GM19193 (cell line): Measurements from ENCODE around the gene C10orf105.

Experiments used
- POLR2A ChIP-seq: IDR thresholded peaks from 4 replicates; pipeline ENCODE4 v1.6.1; 2011; ENCODE audit not compliant: insufficient read depth, insufficient read length; ENCODE audit errors: extremely low read depth

C10orf105 gene

DNA sequence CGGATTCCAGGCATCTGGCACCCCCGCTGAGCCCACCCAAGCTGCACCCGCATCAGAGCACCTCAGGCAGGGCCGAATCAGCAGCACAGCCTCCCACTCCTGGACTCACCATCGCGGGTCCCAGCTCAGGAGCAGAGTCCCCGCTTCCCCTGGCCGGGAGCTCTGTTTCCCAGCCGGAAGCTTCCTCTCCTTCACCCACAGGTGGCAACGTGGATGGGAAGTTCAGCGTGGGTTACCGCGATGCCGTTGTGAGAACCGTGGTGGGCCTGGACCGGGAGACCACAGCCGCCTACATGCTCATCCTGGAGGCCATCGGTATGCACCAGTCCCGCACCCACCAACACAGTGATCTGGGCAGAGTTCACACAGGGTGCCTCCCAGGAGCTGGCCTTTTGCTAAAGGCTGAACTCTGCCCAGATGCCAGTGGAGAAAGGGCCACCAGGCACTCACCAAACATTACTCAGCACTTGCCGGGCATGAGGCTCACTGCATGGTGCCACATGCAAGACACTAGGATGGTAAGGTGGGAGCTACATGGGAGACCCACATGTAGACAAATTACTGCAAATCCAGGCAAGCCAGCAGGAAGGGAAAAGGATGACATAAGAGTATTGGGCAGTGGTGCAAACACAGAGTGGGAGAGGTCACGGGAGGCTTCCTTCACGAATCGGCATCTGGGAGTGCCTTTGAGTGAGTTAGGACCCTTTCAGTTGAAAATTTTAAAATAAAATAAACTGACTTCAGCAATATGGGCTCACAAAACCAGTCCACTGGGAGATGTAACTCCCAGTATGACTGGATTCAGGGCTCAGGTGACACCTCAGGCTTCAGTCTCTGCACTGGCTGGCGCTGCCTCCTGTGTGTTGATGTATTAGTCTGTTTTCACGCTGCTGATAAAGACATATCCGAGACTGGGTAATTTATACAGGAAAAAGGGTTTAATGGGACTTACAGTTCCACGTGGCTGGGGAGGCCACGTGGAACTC, 10.4 kb downstream of the C10orf105 start:
- no peak for TF ChIP-seq POLR2A

DNA sequence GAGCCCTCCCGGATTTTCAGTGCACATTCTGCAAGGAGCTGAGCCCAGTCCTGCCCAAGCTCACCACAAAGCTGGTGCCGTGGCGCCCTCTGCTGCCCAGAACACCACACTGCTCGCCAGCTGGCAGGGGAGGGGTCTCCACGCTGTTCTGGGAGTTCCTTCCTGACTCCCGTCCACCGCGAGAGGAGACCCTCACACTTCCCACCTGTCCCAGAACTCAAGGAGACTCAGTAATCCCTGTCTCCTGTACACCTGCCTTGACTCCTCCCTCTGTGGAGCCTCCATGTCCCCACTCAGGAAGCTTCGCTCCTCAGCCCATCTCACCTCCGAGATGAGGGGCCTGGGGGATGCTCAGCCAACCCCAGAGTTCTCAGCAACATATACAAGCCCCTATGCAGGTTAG, 11.3 kb downstream of the C10orf105 start:
- no peak for TF ChIP-seq POLR2A

DNA sequence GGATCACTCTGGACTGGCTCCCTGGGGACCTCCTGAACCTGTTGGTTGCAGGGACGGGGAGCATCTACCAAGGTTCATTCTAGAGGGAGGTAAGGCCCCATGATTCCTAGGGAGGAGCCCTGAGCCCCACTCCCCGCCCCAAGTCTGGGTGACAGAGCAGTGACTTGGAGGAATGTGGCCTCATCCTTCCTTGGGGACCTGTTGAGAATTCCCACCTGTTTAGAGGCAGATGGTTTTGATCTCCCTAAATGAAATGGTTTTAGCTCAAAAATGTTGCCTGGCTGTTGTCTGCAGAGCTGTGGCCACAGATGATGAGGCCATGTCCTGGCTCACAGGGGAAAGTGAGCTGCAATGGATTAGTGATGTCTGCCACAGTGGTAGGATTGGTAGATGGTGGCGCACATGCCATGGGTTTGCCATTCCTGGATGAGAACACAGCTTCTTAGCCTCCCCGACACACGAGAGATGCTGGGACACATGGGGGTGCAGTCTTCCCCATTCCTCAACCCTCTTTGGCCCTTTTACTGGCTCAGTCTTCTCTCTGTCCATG, 12.3 kb downstream of the C10orf105 start:
- TF ChIP-seq POLR2A = no peak

DNA sequence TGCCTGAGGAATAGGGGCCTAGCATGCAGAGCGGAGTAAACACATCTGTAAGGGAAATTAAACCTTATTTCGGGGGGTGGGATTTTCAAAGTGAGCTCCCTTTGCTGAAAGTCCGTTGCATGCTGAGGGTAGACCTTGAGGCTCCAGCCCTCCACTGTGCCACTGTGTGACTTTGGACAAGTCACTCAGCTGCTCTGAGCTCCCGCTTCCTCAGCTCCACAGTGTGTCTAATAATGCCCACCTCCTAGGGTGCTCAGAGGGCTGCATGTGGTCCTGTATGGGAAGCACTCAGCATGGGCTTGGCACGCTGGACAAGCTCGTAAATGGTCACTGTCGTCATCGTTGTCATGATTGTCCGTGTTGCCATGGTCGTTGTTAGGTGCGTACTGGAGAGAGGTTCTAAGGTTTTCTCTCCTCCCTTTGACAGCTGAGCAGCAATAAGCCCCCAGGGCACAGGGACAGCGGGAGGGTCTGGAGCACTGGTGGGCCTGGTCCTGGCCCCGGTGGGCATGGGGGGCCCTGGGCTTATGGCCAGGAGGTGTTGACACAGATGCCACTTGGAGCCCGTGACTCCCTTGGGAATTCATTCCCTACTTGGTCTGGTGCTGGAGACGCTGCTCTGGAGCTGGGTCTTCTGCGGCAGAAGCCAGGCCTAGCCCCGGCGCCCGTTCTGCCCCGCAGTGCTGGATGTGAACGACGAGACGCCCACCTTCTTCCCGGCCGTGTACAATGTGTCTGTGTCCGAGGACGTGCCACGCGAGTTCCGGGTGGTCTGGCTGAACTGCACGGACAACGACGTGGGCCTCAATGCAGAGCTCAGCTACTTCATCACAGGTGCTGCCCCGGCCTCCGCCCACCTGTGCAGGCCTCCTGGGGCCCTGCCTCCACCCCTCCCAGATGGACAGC, 13.1 kb downstream of the C10orf105 start:
- TF ChIP-seq POLR2A = no peak

DNA sequence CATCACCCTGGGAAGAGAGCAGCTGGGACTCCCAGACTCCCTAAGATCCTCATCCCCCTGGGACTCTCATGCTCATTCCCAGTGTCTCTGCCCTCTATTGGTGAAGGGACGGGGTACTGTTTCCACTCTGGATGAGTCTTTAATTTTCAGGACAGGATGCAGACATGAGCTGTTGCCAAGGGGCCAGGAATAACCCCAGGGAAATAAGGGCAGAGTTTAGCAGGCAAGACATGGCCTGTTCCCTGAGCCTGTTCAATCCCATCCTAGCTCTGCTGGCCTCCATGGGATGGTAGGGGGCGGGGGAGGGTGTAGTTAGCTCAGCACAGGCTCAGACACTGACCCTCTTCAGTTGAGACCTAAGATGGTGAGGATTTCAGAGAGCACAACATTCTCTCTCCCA, 14.0 kb downstream of the C10orf105 start:
- no peak for TF ChIP-seq POLR2A

DNA sequence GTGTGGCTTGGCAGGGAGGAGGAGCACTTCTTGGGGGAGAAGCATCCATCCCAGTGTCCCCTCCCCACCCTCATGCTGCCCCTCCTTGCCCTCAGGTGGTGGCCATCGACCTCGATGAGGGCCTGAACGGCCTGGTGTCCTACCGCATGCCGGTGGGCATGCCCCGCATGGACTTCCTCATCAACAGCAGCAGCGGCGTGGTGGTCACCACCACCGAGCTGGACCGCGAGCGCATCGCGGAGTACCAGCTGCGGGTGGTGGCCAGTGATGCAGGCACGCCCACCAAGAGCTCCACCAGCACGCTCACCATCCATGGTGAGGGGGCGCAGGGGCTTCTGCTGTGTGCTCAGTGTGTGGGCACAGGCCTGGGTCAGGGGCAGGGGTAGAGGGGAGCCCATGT, 14.8 kb downstream of the C10orf105 start:
- TF ChIP-seq POLR2A = no peak

DNA sequence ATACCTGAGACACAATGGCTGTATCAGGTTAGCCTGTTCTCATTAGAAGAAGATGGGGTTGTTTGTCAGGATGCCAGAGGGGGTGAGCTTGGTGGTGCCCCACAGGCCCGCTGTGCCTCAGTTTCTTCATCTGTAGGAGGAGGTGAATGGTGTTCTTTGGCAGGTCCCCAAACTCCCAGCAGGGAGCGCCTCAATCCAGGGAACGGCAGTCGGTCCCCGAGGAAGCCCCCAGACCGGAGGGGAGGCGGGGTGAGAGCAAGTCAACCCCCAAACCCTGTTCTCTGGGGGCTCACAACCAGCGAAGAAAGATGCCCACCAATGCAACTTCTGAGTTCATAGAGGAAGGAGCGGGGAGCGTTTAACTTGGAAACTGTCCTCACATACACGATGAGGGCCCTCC, 16.0 kb downstream of the C10orf105 start:
- no peak for TF ChIP-seq POLR2A

DNA sequence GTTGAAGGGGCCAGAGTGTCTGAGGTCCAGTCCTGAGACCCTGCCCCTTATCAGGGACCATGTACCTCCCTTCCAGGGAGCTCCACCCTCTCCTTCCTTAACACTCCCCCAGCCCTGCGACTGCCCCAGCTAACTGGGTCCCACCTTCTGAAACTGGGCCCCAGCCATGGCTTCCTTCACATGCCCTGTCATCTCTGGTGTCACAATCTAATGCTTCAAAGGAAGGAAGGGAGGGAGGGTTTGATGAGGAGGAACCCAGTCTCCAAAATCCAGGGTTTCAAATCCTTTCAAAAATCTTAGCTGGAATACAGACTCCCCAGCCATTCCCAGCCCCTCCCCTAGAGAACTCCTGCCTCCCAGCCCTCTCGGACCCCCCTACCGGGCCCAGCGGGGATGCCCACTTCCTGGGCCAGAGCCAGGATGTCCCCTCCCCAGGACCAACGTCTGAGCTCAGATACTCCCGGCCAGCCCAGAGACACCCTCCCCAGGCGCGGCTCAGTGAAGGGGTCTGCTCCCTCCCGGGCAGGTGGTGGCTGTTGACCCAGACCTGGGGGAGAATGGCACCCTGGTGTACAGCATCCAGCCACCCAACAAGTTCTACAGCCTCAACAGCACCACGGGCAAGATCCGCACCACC, 18.0 kb downstream of the C10orf105 start:
- TF ChIP-seq POLR2A = no peak

DNA sequence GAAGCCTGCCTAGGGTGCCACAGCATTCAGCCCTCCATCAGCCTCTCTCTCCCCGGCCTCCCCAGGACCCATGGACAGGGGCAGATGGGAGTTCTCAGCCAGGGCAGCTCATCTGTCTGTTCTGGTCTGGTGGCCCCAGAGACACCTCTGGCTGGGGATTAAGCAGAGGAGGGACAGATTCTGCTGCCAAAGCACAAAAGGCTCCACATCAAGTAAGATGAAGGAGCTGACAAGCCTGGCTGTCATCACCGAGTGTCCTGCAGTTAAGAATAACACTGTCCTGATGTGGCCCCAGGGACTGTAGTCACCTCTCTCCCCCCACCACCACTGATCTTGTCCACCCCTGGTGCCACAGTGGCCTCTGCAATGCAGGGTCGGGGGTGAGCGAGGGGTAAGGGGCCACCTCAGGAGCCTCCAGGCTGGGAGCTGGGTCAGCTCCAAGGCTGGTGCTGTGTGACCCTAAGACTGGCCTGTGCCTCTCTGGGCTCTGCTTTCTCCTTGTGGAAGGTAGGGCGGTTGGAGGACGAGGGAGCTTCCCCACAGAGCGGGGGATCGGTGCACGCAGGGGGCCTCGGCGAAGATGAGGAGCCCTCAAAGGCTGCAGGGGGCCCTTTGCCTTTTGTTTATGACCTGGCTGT, 18.7 kb downstream of the C10orf105 start:
- TF ChIP-seq POLR2A = no peak

DNA sequence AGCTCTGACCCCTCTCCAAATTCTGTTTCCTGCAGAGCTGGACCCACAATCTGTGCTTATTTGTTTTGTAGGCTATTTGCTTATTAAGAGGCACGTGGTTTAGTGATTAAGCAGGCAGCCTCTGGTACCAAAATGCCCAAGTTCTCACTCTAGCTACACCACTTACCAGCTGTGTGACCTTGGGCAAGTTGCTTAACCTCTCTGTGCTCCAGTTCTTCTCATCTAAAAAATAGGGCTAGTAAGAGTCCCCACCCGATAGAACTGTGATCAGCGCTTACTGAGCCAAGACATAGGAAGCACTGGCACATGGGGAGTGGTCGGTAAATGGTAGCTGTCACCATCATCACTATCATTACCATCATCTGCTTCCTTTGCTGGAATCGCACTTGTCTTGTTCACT, 20.8 kb downstream of the C10orf105 start:
- TF ChIP-seq POLR2A = no peak

DNA sequence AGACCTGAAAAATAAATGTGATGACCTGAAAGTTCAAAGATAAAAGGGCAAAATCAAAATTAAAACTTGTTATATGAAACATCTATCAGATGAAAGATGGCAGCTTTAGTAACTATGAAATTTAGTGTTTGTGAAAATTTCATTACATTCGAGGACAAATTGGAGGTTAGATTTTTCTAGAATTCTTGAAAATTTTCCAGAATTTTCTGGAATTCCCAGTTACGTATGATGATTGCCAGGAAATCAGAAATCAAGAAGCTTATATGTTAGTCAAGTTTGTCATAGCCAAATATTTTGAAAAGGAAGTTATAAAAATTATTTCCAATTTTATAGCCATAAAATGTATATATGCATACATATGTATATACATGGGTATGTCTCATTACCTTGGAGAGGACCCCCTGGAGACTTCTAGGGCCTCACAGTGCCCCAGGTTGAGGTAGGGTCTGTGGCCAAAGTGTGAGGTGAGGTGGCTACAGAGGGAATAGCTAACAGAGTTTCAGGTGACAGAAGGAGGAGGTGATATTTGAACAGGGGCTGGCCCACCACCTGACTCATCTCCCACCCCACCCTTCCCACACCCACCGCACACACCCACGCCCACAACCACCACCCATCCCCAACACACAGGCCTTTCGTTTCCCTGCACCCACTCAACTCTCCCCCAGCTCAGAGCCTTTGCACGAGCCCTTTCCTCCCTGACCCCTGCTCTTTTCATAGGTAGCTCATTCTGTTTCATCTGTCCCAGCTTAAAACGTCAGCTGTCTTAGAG, 21.5 kb downstream of the C10orf105 start:
- no peak for TF ChIP-seq POLR2A

DNA sequence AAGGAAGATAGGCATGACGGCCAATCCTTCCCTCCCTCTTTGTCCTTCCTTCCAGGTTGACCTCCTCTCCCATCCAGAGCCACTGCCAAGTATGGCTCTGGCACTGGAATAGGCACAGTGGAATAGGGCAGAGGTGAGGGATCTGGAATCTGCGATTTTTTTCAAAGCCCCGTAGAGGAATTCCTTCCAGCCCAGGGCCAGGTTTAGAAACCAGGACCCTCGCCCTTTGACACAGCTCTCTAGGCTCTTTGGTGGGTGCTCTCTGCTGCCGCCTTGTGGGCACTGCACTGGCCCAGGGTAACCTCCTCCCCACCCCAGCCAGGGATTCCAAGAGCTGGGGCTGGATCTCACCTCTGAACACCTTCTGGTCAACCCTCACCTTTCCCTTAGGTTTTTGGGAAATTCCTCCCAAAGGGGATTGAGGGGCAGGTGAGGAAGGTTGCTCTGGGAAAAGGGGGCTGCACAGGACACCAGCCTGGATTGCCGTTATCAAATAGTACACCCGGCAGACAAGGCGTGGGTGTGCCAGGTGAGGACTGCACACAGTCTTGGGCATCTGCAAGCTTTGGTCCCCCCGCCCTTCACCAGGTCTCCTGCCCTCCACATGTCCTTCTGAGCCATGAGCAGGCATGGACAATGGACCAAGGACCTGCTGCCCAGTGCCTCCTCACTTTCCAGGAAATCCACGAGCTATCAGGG, 22.8 kb downstream of the C10orf105 start:
- TF ChIP-seq POLR2A = no peak

DNA sequence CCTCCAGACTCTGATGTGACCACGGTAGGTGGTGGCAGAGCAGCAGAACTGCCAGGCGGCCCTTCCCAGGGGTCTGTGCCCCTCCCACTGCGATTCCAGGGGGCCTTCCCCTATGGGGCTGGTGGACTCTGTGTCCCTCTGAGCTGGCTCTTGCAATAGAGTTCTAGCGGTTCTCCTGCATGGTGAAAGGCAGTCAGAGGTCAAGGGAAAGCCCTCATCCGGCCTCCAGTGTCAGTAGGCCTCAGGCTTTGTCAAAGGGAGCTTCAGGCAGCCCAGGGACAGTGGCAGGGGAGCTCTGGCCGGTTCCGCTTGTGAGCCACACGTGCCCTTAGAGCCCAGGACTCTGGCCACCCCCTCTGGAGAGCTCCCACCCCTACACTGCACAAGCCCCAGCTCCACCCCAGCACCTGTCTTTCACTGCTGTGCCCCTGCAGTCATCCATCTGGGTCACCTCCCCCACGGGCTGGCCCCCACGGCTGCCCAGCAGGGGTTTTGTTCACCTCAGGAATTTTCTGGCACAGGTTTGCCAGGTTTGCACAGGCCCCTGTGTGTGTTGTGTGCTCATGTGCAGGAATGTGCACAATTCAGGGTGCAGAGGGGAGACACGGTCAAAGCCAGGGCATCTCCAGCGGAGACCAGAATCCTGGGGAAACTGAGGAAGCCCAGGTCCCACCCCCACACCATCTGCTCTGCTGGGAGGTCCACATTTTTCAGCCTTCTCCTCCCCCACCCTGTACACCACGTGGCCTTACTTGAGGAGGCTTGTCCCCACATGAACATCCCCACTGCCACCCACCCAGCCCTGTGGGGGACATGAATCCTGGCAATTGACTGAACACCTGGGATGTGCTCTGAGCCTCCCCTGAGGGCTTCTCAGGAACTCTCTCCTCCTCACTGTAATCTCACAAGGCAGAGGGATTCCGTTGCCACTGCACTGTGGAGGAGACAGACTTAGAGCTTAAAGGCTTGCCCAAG, 23.8 kb downstream of the C10orf105 start:
- no peak for TF ChIP-seq POLR2A
